SHP77 treated with DMSO at 0.1 percent for 48 hours (cell line): ENCODE results near the gene ALDH8A1.

Experiments
- DNase-seq: peaks from one replicate; lab custom pipeline; 2025; lab: John Stamatoyannopoulos, UW

ALDH8A1 gene, protein sequence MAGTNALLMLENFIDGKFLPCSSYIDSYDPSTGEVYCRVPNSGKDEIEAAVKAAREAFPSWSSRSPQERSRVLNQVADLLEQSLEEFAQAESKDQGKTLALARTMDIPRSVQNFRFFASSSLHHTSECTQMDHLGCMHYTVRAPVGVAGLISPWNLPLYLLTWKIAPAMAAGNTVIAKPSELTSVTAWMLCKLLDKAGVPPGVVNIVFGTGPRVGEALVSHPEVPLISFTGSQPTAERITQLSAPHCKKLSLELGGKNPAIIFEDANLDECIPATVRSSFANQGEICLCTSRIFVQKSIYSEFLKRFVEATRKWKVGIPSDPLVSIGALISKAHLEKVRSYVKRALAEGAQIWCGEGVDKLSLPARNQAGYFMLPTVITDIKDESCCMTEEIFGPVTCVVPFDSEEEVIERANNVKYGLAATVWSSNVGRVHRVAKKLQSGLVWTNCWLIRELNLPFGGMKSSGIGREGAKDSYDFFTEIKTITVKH

DNA sequence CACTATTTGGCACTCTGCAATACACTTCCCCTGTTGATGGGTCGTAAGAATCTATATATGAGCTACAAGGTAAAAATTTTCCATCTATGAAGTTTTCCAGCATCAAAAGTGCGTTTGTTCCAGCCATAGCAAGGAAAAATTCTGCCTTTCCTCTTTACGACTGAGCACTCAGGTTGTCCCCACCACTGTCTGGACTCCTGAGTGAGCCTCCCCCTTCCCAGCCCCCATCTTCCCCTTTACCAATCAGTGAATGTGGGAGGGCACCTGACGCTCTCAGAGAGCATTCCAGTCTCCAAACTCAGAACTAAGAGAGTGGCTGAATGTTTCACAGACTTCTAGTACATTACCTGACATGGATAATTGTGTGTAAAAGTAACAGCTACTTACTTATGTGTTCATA is at the start of gene ALDH8A1:
TSS of gene ALDH8A1 (minus strand) at position 175 of the 400 bp plus-strand sequence. CDS start at position 127, 48 bp downstream.
- DNase-seq = no peak

DNA sequence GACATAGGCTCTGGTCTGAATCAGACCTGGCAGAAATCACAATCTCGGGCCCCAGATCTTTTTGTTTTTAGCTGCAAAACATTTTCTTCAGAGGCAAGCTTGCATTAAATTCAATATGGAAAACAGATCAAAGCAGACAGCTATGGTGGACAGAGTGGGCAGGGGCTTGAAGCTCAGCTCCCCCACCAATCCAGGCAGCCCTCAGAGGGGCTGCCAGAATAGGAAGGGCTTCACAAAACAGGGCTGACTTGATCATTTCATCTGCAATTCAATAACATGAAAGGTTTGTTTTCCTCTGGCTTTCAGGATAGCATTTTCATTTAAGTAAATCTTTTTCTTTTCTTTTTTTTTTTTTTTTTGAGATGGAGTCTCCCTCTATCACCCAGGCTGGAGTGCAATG is 49.2 kb upstream of the ALDH8A1 start:
- no peak for DNase-seq

DNA sequence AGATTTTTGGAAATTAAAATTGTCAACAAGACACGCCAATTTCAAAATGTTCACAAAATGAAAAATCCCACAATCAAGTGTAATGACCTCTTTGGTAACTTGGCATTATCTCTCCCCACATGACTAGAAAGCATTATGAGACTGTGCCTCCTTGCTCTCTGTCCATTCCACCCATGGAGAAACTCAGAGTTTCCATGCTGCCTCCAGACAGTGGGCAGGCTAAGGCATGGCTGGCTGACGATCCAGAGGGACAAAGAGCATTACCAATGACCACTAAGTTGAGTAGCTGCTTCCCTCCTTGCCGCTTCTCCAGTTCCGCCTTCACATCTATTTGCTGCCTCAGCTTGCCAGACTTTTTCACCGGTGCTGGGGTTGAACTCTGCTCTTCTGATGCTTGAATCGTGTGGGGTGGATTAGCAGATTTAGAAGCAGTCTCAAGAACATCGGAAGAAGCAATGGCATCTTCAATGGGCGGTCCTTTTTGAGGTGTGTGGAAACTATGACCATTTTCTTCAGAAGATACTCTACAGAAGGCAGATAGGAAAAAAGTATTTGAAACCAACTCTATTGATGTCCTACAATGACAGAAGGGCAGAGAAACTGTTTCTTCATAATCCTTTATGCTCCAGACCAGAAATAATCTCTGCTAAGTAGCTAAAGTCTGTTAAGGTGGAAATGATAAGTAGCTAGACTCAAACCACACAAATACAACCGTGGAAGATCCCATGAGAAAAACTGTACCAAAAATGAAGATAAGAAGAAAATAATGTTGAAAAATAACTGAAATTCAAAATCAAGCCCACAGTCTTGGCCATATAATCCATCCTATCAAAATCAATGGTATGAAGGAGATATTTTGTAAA is 47.5 kb upstream of the ALDH8A1 start:
- no peak for DNase-seq

DNA sequence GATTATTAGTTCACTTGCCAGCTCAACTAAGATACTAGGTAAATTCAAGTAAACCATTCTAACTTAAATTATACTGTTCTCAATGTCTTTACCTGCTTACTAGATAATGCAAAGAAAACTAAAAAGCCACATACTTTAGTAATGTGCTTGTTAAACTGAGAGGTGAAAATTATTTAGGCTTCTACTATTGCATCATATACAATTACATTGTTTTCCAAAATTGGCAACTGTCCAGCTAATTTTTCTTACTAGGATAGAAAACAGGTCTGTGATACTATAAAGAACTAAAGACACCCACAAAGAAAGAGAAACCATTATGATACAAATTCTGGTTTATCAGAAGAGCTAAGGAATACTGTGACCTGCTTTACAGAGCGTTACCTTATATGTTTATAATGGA is 45.6 kb upstream of the ALDH8A1 start:
- no peak for DNase-seq

DNA sequence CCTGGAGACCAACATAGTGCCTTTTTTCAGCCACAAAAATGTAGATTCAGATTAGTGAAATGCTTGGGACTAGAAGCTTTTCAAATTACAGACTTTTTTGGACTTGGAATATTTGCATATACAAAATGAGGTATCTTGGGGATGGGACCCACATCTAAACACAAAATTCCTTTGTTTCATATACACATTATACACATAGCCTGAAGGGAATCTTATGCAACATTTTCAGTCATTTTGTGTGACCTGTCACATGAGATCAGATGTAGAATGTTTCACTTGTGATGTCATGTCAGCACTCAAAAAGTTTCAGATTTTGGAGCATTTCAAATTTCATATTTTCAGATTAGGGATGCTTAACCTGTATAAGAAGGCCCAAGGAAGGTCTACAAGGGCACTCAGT is 44.5 kb upstream of the ALDH8A1 start:
- DNase-seq = no peak

DNA sequence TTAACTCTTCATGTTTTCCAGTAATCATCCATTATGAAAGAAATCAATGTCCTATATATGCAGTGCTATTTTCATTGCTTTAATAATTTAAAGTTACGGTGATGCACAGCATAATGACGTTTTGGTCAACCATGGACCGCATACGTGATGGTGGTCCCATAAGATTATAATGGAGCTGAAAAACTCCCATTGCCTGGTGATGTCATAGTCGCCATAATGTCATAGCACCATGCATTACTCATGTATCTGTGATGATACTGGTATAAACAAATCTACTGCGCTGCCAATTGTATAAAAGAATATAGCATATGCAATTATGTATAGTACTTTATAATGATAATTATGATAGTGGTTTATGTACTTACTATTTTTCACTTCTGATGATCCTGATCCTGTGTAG is 42.3 kb upstream of the ALDH8A1 start:
- DNase-seq = no peak

DNA sequence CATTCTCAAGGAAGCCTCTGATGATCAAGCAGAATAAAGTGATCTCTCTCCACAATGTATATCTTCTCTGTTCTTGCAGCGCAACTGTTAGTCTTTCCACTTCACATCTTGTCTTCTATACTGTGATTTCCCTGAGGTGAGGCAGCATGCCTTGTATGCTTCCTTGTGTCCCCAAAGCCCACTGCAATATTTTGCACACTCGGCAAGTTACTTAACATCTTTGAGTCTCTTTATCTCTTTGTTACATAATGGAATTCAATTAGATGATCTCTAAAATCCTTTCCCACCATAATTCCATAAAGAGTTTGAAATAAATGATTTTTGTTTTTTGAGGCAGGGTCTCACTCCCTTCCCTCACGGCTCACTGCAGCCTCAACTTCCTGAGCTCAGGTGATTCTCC is 40.4 kb upstream of the ALDH8A1 start:
- DNase-seq = no peak

DNA sequence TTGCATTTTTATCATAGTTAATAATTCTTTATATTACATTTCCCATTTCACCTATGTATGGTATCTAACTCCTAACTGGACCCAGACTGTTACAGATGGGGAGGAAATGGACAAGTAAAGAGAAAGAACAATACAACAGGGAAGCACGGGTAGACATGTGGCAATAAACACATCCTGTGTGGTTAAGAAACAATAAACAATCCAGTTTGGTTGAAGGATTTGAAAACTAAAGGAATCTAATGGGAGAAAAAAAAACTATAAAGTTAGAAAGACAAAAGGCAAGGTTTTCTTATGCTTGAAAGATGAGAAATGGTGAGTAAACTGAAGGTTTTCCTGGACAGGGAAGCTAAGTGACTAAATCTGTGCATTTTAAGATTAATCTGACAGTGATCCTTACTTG is 34.9 kb upstream of the ALDH8A1 start:
- no peak for DNase-seq

DNA sequence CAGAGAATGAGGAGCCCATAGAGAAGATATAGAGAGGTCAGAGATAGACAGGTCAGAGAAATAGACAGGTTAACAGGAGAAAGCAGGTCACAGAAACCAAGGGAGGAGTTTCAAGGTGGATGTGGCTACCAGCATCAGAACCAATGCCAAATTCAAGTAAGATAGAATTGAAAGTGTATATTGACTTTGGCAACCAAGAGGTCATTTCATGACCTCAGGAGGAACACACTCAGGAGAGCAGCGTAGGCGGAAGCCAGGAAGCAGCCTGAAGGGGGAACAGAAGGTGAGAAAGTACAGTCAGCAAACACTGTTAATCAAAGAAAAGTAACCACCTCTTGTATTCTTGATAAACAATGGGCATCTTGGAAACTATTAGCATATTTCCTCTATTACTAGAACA is 33.9 kb upstream of the ALDH8A1 start:
- DNase-seq = no peak

DNA sequence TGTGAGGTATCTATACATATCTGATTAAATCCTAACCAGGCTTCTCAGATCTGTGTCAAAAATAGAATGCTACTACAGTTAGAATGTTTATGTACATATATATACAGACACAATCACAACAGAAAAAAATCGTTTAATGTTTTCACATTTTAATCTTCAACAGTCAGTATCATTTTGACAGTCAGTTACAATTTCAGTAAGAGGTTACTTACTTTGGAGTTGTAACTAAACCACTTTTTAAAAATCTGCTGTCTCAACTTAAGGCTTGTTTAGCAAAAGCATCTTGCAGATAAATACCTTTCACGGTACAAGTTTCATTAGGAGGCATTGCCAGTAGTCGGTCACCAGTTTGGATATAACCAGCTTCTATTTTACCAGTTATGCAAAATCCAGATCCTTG is 32.3 kb upstream of the ALDH8A1 start:
- no peak for DNase-seq

DNA sequence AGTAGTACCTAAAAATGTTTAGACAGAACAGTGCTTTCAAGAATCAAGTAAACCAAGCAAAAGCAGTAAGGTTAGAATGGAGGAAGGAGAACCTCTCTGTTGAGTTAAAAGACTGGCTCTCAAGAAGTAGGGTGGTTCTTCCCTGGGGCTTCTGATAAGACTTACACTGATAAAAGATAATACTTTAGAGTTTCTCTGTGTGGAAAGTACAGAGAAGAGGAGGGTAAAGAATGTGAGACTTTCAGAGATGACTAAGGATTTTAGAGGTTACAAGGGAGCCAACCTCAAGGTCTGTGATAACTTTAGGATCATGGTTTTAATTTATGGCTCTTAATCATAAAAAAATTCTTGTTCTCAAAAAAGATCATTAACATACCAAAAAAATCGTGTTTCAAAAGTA is 30.9 kb upstream of the ALDH8A1 start:
- DNase-seq = no peak

DNA sequence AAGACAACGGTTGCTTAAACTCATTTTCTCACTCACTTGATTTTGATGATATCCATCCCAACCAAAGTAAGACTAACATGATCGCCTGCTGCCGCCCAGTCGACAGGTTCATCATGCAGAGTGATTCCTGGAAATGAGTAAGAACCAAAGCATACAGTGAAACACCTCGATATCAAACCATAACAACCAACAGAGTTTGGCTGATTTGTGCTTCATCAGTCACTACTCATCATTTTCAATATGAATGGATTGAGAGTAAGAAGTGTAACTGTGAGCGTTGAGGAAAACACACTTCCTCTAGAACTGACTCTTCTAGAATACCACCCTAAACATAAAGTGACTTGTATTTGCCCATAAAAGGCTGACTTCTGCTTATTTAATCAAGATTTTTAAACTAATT is 29.2 kb upstream of the ALDH8A1 start:
- DNase-seq = no peak

DNA sequence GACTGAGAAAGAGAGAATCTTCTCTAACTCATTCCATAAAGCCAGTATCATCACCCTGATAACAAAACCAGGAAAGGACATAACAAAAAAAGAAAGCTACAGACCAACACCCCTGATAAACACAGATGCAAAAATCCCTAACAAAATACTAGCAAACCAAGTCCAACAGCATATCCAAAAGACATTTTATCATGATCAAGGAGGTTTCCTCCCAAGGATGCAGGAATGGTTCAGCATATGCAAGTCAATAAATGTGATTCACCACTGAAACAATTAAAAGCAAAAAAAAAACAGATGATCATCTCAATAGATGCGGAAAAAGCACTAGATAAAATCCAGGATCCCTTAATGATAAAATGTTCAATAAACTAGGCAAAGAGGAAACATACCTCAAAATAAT is 24.5 kb upstream of the ALDH8A1 start:
- no peak for DNase-seq

DNA sequence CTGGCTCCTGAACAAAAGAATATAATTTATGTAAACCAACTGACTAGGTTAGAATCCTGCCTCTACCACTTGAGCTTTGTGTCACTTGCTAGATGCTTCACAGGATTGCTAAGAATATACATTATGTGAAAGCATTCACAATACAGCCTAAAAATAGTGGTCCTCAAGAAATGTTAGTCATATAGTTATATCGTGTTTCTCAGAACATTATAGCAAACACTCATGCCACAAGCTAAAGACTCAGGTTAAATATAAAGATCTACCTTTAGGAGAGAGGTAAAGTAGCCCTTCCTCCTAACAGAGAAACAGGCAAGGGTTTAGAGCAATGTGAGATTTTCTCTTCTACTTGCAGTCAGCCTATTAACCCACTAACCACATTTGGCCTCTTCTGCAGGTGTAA is 17.8 kb upstream of the ALDH8A1 start:
- DNase-seq = no peak

DNA sequence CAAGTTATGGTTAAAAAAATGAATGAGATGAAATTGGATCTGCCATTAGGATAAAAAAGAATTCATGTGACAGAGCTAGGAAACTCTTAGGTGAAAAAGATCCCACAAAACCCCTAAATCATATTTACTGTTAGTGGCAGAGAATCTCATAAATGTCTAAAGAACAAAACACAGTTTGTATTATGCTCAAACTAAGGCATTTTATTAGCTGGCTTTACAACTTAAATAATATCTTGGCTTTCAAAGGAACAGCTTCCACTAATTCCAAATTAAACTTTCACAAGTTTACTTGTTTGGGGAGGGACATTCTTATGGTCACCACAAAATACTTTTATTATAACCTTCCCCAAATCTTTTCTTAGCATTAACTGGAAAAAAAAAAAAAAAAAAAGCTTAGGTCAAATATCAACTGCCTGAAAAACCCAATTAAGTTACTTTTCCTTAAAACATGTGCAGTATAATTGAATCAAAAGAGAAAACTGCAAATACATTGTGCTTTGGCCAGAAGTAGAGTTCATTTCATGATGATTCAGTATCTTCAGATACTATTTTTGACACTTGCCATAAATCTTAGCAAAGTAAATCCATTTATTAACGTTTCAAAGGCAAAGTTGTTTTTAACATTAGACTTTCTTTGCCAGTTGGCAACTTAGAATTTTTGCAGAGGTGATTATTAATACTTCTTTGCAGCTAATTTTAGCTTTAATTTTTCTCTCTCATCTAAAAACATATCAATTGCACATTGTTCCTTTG is 14.7 kb upstream of the ALDH8A1 start:
- DNase-seq = no peak

DNA sequence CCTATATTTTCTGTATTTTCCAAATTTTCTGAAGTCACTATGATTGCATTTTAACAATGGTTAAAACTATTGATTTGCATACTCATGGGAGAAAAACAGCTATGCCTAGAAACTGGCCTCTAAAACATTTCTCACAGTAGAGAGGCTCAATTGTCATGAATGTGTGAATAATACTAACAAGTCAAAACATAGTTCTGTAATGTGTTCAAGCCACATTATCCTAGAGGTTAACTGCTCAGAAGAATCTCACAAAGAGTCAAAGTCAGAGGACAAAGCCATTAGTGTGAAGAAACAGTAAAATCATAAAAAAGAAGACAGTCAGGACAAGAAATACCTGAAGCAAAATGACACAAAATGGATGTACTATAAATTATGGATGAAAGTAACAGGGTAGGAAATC is 12.5 kb upstream of the ALDH8A1 start:
- DNase-seq = no peak

DNA sequence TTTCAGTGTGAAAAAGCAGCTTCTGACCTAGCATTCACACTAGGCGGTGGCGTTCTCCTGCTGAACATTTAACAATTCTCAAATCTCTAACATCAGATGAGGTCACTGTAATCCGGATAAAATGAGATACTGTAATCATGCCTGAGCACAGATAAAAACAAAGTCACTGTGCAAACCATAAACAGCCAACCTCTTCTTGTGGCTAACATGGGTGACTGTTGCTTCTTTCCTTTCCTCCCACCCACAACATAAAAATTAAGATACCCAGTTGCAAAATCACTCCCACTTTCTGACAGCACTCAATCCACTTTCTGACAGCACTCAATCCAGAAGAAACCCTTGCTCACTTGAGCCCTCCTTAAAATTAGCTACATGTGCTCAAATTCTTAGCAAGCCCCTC is 11.5 kb upstream of the ALDH8A1 start:
- no peak for DNase-seq

DNA sequence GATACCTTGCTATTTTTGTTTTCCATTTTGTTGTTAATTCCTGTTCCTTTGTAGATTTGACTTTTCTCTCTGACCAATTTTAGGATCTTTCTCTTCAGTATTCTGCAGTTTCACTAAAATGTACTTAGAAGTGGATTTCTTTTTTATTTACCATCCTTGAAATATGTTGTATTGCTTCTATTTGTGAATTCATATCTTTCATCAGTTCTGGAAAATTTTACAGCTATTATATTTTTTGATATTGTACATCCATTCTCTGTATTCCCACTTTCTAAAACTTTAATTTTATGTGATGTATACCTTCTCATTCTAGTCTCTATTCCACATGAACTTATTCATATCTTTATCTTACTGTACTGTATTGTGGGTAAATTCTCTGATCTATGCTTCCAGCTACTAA is 9.7 kb upstream of the ALDH8A1 start:
- no peak for DNase-seq

DNA sequence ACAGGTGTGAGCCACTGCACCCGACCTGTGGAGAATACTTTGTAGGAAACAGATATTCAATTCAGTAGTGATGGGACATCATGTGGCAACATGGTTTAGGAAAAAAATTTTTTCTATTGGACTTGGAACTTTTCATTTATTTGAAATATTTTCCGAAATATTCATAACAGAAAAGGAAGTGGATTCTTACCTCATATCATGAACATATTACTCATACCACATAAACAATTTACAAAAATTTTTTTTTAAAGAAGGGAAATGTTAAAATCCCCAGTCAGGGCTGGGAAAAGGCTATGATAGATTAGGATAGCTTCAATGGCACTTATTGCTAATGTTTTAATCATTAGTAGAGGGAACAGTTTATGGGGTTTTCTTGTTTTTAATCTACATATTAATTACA is 6.8 kb upstream of the ALDH8A1 start:
- DNase-seq = no peak

DNA sequence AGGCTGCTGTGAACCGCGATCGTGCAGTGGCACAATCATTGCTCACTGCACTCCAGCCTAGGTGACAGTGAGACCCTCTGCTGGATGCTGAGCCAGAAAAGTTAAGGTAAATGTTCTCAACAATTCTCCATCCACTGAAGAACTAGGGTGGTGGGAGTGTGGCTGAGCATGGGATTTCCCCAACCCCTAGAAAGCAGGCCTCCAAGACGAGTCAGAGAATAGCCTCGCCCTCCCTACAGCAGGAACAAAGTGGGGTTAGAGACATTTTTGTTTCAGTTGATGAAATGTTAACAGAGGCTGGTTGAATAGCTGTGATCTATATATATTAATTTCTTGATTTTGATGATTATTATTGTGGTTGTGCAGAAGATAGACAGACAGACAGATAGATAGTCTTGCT is 6.1 kb upstream of the ALDH8A1 start:
- DNase-seq = no peak

DNA sequence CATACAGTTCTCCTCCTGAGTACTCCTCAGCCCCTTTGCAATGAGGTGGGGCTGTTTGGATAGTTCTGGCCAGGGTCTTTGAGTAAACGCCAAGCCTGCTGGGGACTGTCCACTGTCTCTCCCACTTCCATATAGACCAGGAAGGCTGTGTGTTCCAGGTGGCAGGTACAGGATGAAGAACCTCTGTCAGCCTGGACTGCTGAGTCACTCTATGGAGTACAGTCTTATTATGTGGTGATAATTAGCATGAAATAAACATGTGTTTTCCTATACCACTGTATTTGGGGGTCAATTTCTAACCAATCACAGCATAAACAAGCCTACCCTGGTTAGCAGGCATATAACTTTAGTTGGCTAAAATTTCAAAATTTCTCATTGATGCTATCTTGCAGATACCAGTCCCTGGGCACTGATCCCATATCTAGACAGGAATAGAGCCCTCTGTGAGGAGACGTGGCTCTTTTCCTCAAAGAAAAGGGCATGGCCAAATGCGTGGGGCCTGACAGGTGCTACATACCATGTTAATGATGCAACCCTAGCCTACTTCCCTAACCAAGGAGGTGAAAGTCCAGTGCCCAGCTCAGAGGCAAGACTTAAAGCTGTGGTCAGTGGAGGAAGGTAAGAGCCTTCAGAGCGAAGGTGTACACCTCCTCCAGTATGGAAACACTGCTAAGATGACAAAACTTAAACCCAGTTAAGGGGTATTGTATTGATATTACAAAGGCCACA is 4.5 kb upstream of the ALDH8A1 start:
- DNase-seq = no peak
